ENCODE data around the gene CPLX3.

CPLX3 gene

DNA sequence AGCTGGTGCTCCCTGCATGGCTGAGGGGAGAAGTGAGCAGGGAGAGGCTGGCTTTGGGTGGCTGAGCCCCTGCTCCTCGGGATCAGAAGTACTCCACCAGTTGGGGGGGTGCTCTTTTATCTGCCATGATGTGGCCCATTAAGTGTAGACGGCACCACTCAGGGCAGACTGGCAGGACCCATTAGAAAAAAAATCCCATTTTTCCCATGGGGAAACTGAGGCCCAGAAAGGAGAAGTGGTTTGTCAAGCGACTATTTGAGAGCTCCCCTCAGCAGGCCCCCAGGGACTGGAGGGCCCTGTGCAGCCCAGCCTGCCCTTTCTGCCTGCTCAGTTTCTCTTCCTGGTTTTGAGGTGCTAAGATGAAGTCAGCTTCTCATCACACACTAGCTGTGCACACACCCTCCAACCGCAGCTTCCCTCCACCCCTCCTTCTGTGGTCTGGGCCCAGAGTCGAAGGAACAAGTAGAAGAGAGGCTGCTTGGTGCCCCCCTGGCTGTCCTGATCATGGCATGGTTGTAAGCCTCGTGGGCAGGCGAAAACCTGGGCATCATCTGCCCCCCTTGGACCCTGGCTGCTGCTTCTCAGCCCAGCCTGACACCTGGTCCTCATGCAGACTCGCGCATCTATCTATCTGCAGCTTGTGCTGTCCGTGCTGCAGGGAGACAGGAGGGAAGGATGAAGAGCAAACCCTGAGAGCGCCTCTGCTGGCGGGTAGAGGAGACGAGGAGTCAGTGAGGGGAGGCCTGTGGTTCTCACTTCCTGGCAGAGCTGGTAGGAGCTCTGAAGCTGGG is 39.0 kb upstream of the CPLX3 start:
- TF ChIP-seq FOXP2 (optimal IDR thresholded peaks at IDR 0.05; ENCODE audit: borderline replicate concordance, extremely low read depth, extremely low read length, insufficient read depth) = no peak
- no peak for TF ChIP-seq POLR2AphosphoS5 (IDR thresholded peaks at IDR 0.05; ENCODE audit: low read depth, low read length)
- TF ChIP-seq TAF1 (IDR thresholded peaks at IDR 0.05; ENCODE audit: borderline replicate concordance, insufficient read depth, low read length) = no peak
- TF ChIP-seq, protein P1, sequence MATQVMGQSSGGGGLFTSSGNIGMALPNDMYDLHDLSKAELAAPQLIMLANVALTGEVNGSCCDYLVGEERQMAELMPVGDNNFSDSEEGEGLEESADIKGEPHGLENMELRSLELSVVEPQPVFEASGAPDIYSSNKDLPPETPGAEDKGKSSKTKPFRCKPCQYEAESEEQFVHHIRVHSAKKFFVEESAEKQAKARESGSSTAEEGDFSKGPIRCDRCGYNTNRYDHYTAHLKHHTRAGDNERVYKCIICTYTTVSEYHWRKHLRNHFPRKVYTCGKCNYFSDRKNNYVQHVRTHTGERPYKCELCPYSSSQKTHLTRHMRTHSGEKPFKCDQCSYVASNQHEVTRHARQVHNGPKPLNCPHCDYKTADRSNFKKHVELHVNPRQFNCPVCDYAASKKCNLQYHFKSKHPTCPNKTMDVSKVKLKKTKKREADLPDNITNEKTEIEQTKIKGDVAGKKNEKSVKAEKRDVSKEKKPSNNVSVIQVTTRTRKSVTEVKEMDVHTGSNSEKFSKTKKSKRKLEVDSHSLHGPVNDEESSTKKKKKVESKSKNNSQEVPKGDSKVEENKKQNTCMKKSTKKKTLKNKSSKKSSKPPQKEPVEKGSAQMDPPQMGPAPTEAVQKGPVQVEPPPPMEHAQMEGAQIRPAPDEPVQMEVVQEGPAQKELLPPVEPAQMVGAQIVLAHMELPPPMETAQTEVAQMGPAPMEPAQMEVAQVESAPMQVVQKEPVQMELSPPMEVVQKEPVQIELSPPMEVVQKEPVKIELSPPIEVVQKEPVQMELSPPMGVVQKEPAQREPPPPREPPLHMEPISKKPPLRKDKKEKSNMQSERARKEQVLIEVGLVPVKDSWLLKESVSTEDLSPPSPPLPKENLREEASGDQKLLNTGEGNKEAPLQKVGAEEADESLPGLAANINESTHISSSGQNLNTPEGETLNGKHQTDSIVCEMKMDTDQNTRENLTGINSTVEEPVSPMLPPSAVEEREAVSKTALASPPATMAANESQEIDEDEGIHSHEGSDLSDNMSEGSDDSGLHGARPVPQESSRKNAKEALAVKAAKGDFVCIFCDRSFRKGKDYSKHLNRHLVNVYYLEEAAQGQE (IDR thresholded peaks at IDR 0.05; ENCODE audit: insufficient read depth in 1 of 2, low read depth in 2 of 2, low read length in 2 of 2) = no peak
- TF ChIP-seq SIN3A (IDR thresholded peaks at IDR 0.05; ENCODE audit: borderline replicate concordance, insufficient read depth, low read length) = no peak

DNA sequence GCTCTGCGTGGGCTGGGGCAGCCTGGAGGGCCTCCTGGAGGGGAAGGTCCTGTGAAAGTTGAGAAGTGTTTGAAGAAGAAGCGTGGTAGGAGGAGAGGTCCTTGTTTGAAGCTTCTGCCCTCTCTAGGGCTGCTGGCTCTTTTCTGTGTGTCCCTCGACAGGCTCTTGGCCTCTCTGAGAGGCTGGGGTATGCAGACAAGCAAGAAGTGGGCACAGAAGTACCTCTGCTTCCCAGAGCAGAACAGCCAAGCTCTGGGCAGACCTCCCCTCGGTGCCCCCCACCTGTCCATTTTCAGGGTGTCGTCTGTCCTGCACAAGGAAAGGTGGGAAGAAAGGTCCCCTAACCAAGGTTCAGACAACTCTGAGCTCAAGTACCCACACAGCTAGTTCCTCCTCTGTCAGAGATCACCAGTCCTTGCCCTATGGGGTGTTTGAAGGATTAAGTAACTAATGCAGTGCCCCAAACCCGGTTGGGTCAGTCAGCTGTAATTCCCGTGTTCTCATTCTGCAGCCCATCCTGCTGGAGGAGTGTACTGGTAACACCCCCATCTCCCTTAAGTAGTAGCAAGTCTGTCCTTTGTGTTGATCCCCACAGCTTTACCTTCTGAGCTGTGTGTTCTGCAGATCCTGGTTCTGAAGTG is 38.3 kb upstream of the CPLX3 start:
- no peak for TF ChIP-seq POLR2AphosphoS5 (IDR thresholded peaks at IDR 0.05; ENCODE audit: low read depth, low read length)
- TF ChIP-seq FOXP2 (optimal IDR thresholded peaks at IDR 0.05; ENCODE audit: borderline replicate concordance, extremely low read depth, extremely low read length, insufficient read depth) = no peak
- TF ChIP-seq, protein P1 (IDR thresholded peaks at IDR 0.05; ENCODE audit: insufficient read depth in 1 of 2, low read depth in 2 of 2, low read length in 2 of 2) = no peak

DNA sequence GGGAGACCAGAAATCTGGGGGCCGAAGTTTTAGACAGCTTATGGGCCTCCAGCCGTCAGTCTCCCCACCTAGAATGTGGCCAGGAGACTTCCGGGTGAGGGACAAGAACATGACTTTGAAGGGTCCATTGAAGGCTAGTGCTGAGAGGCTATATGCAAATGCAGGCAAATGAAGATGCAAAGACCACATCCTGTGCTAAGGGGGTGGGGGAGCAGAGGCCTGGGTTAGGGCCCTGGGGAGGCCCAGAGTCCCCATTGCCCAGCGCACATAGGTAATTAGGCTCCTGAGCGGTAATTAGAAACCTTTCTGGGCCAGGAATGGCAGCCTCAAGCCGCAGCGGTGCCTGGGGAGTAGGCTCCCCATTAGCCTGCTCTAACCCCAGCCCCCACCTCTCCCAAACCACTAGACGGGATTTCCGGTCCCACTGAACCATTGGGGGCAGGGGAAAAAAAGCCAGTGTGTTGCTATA is 37.7 kb upstream of the CPLX3 start:
- TF ChIP-seq FOXP2 (optimal IDR thresholded peaks at IDR 0.05; ENCODE audit: borderline replicate concordance, extremely low read depth, extremely low read length, insufficient read depth) (no peak), POLR2AphosphoS5 (IDR thresholded peaks at IDR 0.05; ENCODE audit: low read depth, low read length) (no peak), SIN3A (IDR thresholded peaks at IDR 0.05; ENCODE audit: borderline replicate concordance, insufficient read depth, low read length) (no peak), TAF1 (IDR thresholded peaks at IDR 0.05; ENCODE audit: borderline replicate concordance, insufficient read depth, low read length) (no peak)
- TF ChIP-seq, protein P1 (IDR thresholded peaks at IDR 0.05; ENCODE audit: insufficient read depth in 1 of 2, low read depth in 2 of 2, low read length in 2 of 2) = no peak

DNA sequence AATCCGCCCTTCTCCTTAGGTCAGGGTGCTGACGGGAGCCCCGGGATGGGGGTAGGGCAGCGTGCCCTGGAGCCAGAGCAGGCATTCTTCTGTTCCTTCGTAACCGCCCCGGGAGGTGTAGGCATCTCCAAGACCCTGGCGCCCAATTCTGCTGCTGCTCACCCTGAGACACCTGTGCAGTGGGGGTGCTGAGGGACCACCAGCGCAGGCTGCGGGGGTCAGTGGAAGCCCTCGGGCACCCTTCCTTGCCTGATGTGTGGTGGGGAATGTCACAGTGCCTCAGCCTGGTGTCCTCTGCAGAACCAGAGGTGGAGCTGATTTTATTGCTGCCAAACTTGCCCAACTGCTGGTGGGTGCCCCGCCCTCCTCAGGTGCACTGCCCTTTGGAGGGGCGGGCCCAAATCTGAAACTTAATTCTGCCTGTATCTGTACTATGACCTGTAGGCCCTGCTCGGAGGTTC is 37.2 kb upstream of the CPLX3 start:
- TF ChIP-seq FOXP2 (optimal IDR thresholded peaks at IDR 0.05; ENCODE audit: borderline replicate concordance, extremely low read depth, extremely low read length, insufficient read depth) (no peak), POLR2AphosphoS5 (IDR thresholded peaks at IDR 0.05; ENCODE audit: low read depth, low read length) (no peak), TAF1 (IDR thresholded peaks at IDR 0.05; ENCODE audit: borderline replicate concordance, insufficient read depth, low read length) (no peak), SIN3A (IDR thresholded peaks at IDR 0.05; ENCODE audit: borderline replicate concordance, insufficient read depth, low read length) (no peak)
- TF ChIP-seq, protein P1 (IDR thresholded peaks at IDR 0.05; ENCODE audit: insufficient read depth in 1 of 2, low read depth in 2 of 2, low read length in 2 of 2) = no peak
